Parathyroid adenoma (tissue), 2 donors: ENCODE measurements around the gene CYP1A2.

Experiments
- H2AFZ ChIP-seq: fragments of 300-600 bp; sonication (generic); one replicate; pipeline ENCODE4 v1.7.0; 2017; ENCODE audit warnings: antibody characterized with exemption, mild to moderate bottlenecking
- H3K27ac ChIP-seq: fragments of 300-600 bp; sonication (generic); one replicate; pipeline ENCODE4 v1.7.0; 2017
- H3K27me3 ChIP-seq: fragments of 300-600 bp; sonication (generic); one replicate; pipeline ENCODE4 v1.7.0; 2017; ENCODE audit warnings: low read length; ENCODE audit not compliant: control insufficient read depth, insufficient read depth
- H3K36me3 ChIP-seq: fragments of 300-600 bp; sonication (generic); one replicate; pipeline ENCODE4 v1.7.0; 2017; ENCODE audit warnings: low read length; ENCODE audit not compliant: control insufficient read depth, insufficient read depth
- H3K4me1 ChIP-seq: fragments of 300-600 bp; sonication (generic); one replicate; pipeline ENCODE4 v1.7.0; 2017; ENCODE audit warnings: control low read depth
- H3K4me2 ChIP-seq: fragments of 300-600 bp; sonication (generic); one replicate; pipeline ENCODE4 v1.7.0; 2017; ENCODE audit warnings: low read length
- H3K4me3 ChIP-seq: fragments of 300-600 bp; sonication (generic); one replicate; pipeline ENCODE4 v1.7.0; 2017; ENCODE audit warnings: low read depth, low read length
- H3K79me2 ChIP-seq: fragments of 300-600 bp; sonication (generic); one replicate; pipeline ENCODE4 v1.7.0; 2017; ENCODE audit warnings: control low read depth
- H3K9ac ChIP-seq: fragments of 300-600 bp; sonication (generic); one replicate; pipeline ENCODE4 v1.7.0; 2017; ENCODE audit warnings: mild to moderate bottlenecking
- H3K9me3 ChIP-seq: fragments of 300-600 bp; sonication (generic); one replicate; pipeline ENCODE4 v1.7.0; 2017; ENCODE audit warnings: low read length; ENCODE audit not compliant: control insufficient read depth
- CTCF ChIP-seq: fragments of 300-600 bp; sonication (generic); IDR thresholded peaks from one replicate; pipeline ENCODE4 v1.7.0; 2017; ENCODE audit warnings: antibody characterized with exemption, mild to moderate bottlenecking
- donor health status: primary hyperparathyroidism.

The CYP1A2 gene

GRCh38 chr15:74787251-74788041, 38.8 kb downstream of the CYP1A2 start:
- Histone ChIP-seq H3K27ac (peak overlapping the region; percentile 11), H3K9me3 (no peaks in the 10 kb centered on the region), H3K4me1 (peaks cover 10% of the 10 kb centered on the region), H3K36me3 (no peaks in the 10 kb centered on the region), H2AFZ (no peak overlapping the region), H3K27me3 (no peaks in the 10 kb centered on the region), H3K79me2 (peaks cover 11% of the 10 kb centered on the region), H3K4me3 (no peak overlapping the region), H3K9ac (no peak overlapping the region), H3K4me2 (no peak overlapping the region)
- no peak for TF ChIP-seq CTCF

GRCh38 chr15:74788042-74788682, 39.5 kb downstream of the CYP1A2 start:
- Histone ChIP-seq H3K4me2 (peak overlapping the region; percentile 56), H3K27me3 (no peaks in the 10 kb centered on the region), H3K9ac (no peak overlapping the region), H3K79me2 (peaks cover 17% of the 10 kb centered on the region), H3K4me3 (no peak overlapping the region), H3K27ac (peak overlapping the region; percentile 11), H3K4me1 (peaks cover 10% of the 10 kb centered on the region), H3K36me3 (no peaks in the 10 kb centered on the region), H2AFZ (no peak overlapping the region), H3K9me3 (no peaks in the 10 kb centered on the region)
- TF ChIP-seq CTCF, result no peak

GRCh38 chr15:74788683-74789151, 40.1 kb downstream of the CYP1A2 start:
- H3K9ac ChIP-seq, result no peak overlapping the region
- no peak overlapping the region for H2AFZ ChIP-seq
- H3K79me2 ChIP-seq, result peaks cover 20% of the 10 kb centered on the region
- H3K36me3 ChIP-seq, result no peaks in the 10 kb centered on the region
- H3K4me2 ChIP-seq, result peak overlapping the region; percentile 56
- no peaks in the 10 kb centered on the region for H3K27me3 ChIP-seq
- no peak for TF ChIP-seq CTCF
- no peaks in the 10 kb centered on the region for H3K9me3 ChIP-seq
- H3K27ac ChIP-seq, result peak overlapping the region; percentile 0
- no peak overlapping the region for H3K4me3 ChIP-seq
- H3K4me1 ChIP-seq, result peaks cover 10% of the 10 kb centered on the region

GRCh38 chr15:74789171-74789631, 40.6 kb downstream of the CYP1A2 start:
- H3K9ac ChIP-seq, result no peak overlapping the region

More at GRCh38 chr15:74789171-74789631, 40.6 kb downstream of the CYP1A2 start:
- no peaks in the 10 kb centered on the region for H3K36me3 ChIP-seq
- TF ChIP-seq CTCF, result no peak
- H3K9me3 ChIP-seq, result no peaks in the 10 kb centered on the region
- no peak overlapping the region for H2AFZ ChIP-seq
- peak overlapping the region; percentile 21 for H3K4me3 ChIP-seq
- peaks cover 10% of the 10 kb centered on the region for H3K4me1 ChIP-seq
- H3K79me2 ChIP-seq, result peaks cover 20% of the 10 kb centered on the region
- H3K27ac ChIP-seq, result peak overlapping the region; percentile 31
- H3K27me3 ChIP-seq, result no peaks in the 10 kb centered on the region
- peak overlapping the region; percentile 56 for H3K4me2 ChIP-seq
